HepG2 (cell line): ENCODE data around the gene FCAMR. TPM values are rescaled to one million over a fixed set of nuclear protein-coding genes. Genes with fewer than 3 reads are reported as not detected.
A peak's percentile ranks its signal among the peaks of the same experiment; 100 is the strongest.

Experiments
- AKAP8 ChIP-seq: sonication (generic); formaldehyde crosslinking; IDR thresholded peaks from 2 replicates; pipeline ENCODE4 v1.5.1; 2020; ENCODE audit warnings: mild to moderate bottlenecking, missing genetic modification reagents
- ARHGAP35 ChIP-seq: sonication (generic); formaldehyde crosslinking; IDR thresholded peaks from 2 replicates; pipeline ENCODE4 v1.9.0; 2022; ENCODE audit warnings: mild to moderate bottlenecking, inconsistent platforms, moderate library complexity, missing genetic modification reagents, borderline replicate concordance
- ARID4A ChIP-seq: sonication (generic); formaldehyde crosslinking; IDR thresholded peaks from 2 replicates; pipeline ENCODE4 v1.5.0; 2020; ENCODE audit warnings: mild to moderate bottlenecking, missing genetic modification reagents, borderline replicate concordance
- ARNTL ChIP-seq: sonication (generic); formaldehyde crosslinking; IDR thresholded peaks from 2 replicates; pipeline ENCODE4 v1.4.0; 2020; ENCODE audit warnings: mild to moderate bottlenecking, missing genetic modification reagents
- BHLHE40 ChIP-seq: IDR thresholded peaks from 2 replicates; pipeline ENCODE4 v1.6.1; 2011; ENCODE audit warnings: low read length, improper control_type of control experiment
- EEA1 ChIP-seq: sonication (generic); formaldehyde crosslinking; IDR thresholded peaks from 2 replicates; pipeline ENCODE4 v1.5.1; 2020; ENCODE audit warnings: mild to moderate bottlenecking, missing genetic modification reagents, borderline replicate concordance
- KLF12 ChIP-seq: sonication (generic); formaldehyde crosslinking; IDR thresholded peaks from 2 replicates; pipeline ENCODE4 v1.4.0; 2020; ENCODE audit warnings: missing genetic modification reagents, borderline replicate concordance
- NBN ChIP-seq: fragments of 450-650 bp; conservative IDR thresholded peaks from 2 replicates; pipeline ENCODE4 v1.6.1; 2017
- NR0B2 ChIP-seq: sonication (generic); formaldehyde crosslinking; IDR thresholded peaks from 2 replicates; pipeline ENCODE4 v1.4.0; 2020; ENCODE audit warnings: mild to moderate bottlenecking, missing genetic modification reagents
- PLSCR1 ChIP-seq: sonication (generic); formaldehyde crosslinking; IDR thresholded peaks from 2 replicates; pipeline ENCODE4 v1.5.0; 2020; ENCODE audit warnings: missing genetic modification reagents, mild to moderate bottlenecking, borderline replicate concordance
- PRMT3 ChIP-seq: sonication (generic); formaldehyde crosslinking; IDR thresholded peaks from 2 replicates; pipeline ENCODE4 v1.8.1; 2022; ENCODE audit warnings: low read depth, mild to moderate bottlenecking, moderate library complexity, missing genetic modification reagents, borderline replicate concordance
- PRPF4 ChIP-seq: fragments of 200-400 bp; formaldehyde crosslinking; IDR thresholded peaks from 2 replicates; pipeline ENCODE4 v1.6.1; 2016; ENCODE audit warnings: low read length, low read depth; ENCODE audit not compliant: poor library complexity, severe bottlenecking
- TBL1XR1 ChIP-seq: fragments of 150-350 bp; IDR thresholded peaks from 2 replicates; pipeline ENCODE4 v1.6.1; 2014; ENCODE audit warnings: borderline replicate concordance, low read length; ENCODE audit not compliant: partially characterized antibody
- TMF1 ChIP-seq: sonication (generic); formaldehyde crosslinking; IDR thresholded peaks from 2 replicates; pipeline ENCODE4 v1.8.1; 2022; ENCODE audit warnings: low read depth, missing genetic modification reagents
- XRCC5 ChIP-seq: fragments of 200-400 bp; formaldehyde crosslinking; optimal IDR thresholded peaks from 2 replicates; pipeline ENCODE3; 2017; ENCODE audit warnings: mild to moderate bottlenecking, low read length
- ZFP82 ChIP-seq: sonication (generic); formaldehyde crosslinking; IDR thresholded peaks from 2 replicates; pipeline ENCODE4 v1.5.1; 2020; ENCODE audit warnings: mild to moderate bottlenecking, missing genetic modification reagents, borderline replicate concordance
- ZNF367 ChIP-seq: sonication (generic); formaldehyde crosslinking; IDR thresholded peaks from 2 replicates; pipeline ENCODE4 v1.4.0; 2020; ENCODE audit warnings: missing genetic modification reagents, borderline replicate concordance
- ZNF552 ChIP-seq: sonication (generic); formaldehyde crosslinking; IDR thresholded peaks from 2 replicates; pipeline ENCODE4 v1.9.0; 2022; ENCODE audit warnings: missing genetic modification reagents, mild to moderate bottlenecking, borderline replicate concordance
- ZNF670 ChIP-seq: sonication (generic); formaldehyde crosslinking; IDR thresholded peaks from 2 replicates; pipeline ENCODE4 v1.8.0; 2022; ENCODE audit warnings: mild to moderate bottlenecking, missing genetic modification reagents, borderline replicate concordance
- ZNF761 ChIP-seq: sonication (generic); formaldehyde crosslinking; conservative IDR thresholded peaks from 2 replicates; pipeline ENCODE4 v1.4.0; 2020; ENCODE audit warnings: mild to moderate bottlenecking, missing genetic modification reagents
- polyA plus RNA-seq, 8 experiments: library from polyadenylated mRNA; depleted of rRNA in 3 of 8; stranded (reverse) in 7 of 8; unstranded in 1 of 8; fragments of >200 nt; fragmentation: Illumina TruSeq in 4 of 8; extraction: Trizol in 4 of 8; gene quantifications; 2 replicates each; pipeline versions ENCODE4 v1.2.1 to v1.2.3, GENCODE V29; 2011 to 2016; ENCODE audit warnings: low read depth in 4 of 8, missing spikeins in 1 of 8, mixed read lengths in 1 of 8; ENCODE audit not compliant: insufficient read depth in 1 of 8
- total RNA-seq, 5 experiments: library from RNA; depleted of rRNA; stranded (reverse); fragments of >200 nt; fragmentation: Illumina TruSeq; extraction: Trizol; gene quantifications; 2 replicates each; pipeline ENCODE4 v1.2.3, GENCODE V29; 2016; ENCODE audit warnings: low read depth in 1 of 5
- TF ChIP-seq, protein P1 (sequence below): sonication (generic); formaldehyde crosslinking; IDR thresholded peaks from 2 replicates; pipeline ENCODE4 v1.4.0; 2020; ENCODE audit warnings: mild to moderate bottlenecking, low read depth, missing genetic modification reagents
- TF ChIP-seq, protein P2 (sequence below): sonication (generic); formaldehyde crosslinking; IDR thresholded peaks from 2 replicates; pipeline ENCODE4 v1.8.0; 2022; ENCODE audit warnings: missing genetic modification reagents, mild to moderate bottlenecking, inconsistent platforms, borderline replicate concordance

Gene FCAMR
- total and polyA plus RNA-seq, 2 of the 13 experiments (the other 11 are each of a cell fraction or from before 2014, with no cell fraction given), result not detected

- TF ChIP-seq ARID4A (no peak), EEA1 (CRISPR knock-in tag) (no peak), PLSCR1 (CRISPR knock-in tag) (no peak), AKAP8 (CRISPR knock-in tag) (no peak), PRMT3 (CRISPR knock-in tag) (no peak), ARNTL (CRISPR knock-in tag) (no peak), TMF1 (CRISPR knock-in tag) (no peak), ARHGAP35 (CRISPR knock-in tag) (no peak), KLF12 (CRISPR knock-in tag) (no peak), TBL1XR1 (no peak), BHLHE40 (no peak), PRPF4 (no peak), ZNF670 (no peak), ZNF761 (no peak), XRCC5 (peak; percentile 95), ZNF367 (CRISPR knock-in tag) (no peak), ZNF552 (no peak), NR0B2 (CRISPR knock-in tag) (no peak), ZFP82 (no peak), NBN (no peak)
- TF ChIP-seq, protein P1, sequence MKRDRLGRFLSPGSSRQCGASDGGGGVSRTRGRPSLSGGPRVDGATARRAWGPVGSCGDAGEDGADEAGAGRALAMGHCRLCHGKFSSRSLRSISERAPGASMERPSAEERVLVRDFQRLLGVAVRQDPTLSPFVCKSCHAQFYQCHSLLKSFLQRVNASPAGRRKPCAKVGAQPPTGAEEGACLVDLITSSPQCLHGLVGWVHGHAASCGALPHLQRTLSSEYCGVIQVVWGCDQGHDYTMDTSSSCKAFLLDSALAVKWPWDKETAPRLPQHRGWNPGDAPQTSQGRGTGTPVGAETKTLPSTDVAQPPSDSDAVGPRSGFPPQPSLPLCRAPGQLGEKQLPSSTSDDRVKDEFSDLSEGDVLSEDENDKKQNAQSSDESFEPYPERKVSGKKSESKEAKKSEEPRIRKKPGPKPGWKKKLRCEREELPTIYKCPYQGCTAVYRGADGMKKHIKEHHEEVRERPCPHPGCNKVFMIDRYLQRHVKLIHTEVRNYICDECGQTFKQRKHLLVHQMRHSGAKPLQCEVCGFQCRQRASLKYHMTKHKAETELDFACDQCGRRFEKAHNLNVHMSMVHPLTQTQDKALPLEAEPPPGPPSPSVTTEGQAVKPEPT, result no peak
- TF ChIP-seq, protein P2, sequence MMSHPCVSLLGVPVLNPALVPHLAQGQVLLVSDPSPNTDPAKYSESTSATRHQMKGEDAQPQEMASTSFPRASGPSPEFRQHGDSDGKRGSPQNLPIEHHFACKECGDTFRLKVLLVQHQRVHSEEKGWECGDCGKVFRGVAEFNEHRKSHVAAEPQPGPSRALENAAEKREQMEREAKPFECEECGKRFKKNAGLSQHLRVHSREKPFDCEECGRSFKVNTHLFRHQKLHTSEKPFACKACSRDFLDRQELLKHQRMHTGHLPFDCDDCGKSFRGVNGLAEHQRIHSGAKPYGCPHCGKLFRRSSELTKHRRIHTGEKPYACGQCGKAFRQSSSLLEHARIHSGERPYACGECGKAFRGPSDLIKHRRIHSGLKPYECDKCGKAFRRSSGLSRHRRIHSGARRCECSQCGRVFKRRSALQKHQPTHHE (CRISPR knock-in tag), result no peak
Observed at GRCh38 chr1:206935491-206936067, 34.7 kb downstream of the FCAMR start (continued).
